Measurements from ENCODE around the gene SURF1.

DNA sequence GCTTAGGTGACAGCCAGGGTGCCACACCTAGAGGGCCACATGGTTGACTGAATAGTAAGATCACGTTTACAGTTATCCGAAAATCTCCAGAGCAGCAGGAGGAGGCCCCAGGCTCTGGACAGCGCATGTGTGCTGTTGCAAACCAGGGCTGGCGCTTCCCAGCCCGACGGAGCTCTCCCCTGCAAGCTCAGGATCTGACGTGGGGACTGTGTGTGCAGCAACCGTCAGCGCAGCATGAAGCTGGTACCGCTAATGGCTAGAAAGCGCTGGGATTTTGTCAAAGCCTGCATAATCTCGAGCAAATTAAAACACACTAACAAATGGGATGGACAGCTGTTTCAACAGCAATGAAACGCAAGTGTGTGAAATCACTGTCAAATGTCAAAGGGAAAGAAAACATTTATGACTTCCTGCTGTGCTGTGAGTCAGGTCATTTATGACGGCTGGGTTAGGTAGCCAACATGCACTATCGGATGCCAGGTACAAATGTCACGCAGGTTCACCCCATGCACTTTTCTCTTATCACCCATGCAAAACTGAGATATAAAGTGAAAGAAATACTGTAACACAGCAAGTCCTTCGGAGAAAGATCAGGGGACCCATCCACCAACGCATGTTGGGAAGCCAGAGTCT lies 12.1 kb upstream of the SURF1 start:
- TF ChIP-seq, protein P1, sequence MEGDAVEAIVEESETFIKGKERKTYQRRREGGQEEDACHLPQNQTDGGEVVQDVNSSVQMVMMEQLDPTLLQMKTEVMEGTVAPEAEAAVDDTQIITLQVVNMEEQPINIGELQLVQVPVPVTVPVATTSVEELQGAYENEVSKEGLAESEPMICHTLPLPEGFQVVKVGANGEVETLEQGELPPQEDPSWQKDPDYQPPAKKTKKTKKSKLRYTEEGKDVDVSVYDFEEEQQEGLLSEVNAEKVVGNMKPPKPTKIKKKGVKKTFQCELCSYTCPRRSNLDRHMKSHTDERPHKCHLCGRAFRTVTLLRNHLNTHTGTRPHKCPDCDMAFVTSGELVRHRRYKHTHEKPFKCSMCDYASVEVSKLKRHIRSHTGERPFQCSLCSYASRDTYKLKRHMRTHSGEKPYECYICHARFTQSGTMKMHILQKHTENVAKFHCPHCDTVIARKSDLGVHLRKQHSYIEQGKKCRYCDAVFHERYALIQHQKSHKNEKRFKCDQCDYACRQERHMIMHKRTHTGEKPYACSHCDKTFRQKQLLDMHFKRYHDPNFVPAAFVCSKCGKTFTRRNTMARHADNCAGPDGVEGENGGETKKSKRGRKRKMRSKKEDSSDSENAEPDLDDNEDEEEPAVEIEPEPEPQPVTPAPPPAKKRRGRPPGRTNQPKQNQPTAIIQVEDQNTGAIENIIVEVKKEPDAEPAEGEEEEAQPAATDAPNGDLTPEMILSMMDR (conservative IDR thresholded peaks at IDR 0.05 in 1 of 2, IDR thresholded peaks at IDR 0.05 in 1 of 2; ENCODE audit: extremely low read depth in 1 of 2, insufficient read depth in 1 of 2, low read depth in 1 of 2, low read length in 2 of 2) = no peak
- TF ChIP-seq EZH2 (IDR thresholded peaks at IDR 0.05; ENCODE audit: borderline replicate concordance, low read length) = no peak
